HL-60/S4 (cell line): ENCODE results near the gene P2RX6.

Experiments
- in situ Hi-C: fragments of 300-500 bp; cut with MboI; formaldehyde crosslinking; loops from 2 replicates; pipeline ENCODE4 v1.14.3; 2022; ENCODE audit warnings: low sequenced_read_pairs

The P2RX6 gene

DNA sequence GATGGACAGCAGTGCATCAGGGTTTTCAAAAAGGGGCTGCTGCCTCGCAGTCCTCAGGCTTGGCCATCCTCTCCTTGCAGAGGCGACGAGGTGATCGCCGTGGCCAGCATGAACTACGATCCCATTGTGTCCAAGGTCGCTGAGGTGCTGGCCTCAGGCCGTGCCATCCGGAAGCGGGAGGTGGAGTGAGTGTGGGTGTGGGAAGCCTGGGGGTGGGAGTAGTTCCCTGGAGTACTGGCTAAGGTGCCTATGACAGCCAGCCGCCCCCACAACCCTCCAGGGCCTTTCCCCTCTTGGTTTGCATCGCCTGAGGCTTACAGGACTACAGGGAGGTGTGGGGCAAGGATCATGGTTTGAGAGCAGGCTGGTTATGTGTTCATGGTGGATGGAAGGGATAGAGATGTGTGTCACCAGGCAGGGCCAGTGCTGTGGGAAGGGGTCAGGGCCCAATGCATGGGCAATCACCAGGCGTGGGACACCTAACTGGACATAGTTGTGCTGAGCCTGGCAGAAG is 35.0 kb upstream of the P2RX6 start:
- in situ Hi-C loops, result no loop called here

DNA sequence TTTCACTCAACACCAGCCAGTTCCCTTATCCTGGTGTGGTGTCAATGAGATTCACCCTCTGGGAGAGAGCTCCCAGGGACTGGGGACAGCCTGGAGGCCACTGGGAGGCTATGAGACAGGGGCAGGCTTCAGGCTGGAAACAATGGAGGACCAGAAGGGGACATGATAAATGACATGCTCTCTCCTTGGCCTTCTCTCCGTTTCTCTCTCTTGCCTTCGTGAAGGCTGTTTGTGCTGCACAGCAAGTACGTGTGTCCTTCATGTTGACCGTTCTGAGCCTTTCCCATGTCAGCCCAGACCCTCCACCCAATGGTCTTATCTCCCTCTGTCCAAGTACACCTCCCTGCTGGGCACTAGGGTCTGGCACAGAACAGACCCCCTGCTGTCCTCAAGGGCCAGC is 34.4 kb upstream of the P2RX6 start:
- in situ Hi-C loops, result no loop called here

DNA sequence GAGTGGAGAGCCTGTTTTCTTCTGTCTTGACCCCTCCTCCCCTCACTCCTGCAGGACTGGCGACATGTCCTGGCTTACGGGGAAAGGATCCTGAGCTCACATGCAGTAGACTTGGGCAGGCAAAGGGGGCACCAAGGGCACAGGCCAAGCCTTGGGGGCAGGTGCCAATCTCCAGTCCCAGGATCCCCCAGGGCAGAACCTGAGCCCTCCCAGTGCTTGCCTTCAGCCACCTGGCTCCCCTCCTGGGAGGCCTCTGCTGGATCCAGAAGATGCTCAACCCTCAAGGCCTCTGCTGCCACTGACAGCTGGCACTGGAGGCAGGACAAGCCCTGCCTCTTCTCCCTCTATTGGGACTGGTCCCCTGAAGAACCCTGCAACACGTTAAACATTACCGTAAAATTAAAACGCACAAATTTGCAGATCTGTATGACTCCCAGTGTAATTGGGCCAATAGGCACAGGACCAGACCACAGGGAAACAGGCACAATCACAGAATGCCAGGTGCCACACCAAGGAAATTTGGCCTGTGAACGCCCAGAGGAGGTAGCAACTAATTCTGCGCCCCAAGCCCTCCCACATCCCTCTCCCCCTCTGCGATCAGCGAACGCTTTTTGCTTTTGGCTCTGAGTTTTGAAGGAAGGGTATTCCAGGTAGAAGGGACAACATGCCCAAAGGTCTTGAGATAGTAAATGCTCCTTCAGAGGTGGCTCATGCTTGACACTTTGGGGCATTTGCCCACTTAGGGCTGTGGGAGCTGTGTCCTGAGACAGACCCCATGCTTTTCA is 33.8 kb upstream of the P2RX6 start:
- in situ Hi-C loops, result no loop called here

DNA sequence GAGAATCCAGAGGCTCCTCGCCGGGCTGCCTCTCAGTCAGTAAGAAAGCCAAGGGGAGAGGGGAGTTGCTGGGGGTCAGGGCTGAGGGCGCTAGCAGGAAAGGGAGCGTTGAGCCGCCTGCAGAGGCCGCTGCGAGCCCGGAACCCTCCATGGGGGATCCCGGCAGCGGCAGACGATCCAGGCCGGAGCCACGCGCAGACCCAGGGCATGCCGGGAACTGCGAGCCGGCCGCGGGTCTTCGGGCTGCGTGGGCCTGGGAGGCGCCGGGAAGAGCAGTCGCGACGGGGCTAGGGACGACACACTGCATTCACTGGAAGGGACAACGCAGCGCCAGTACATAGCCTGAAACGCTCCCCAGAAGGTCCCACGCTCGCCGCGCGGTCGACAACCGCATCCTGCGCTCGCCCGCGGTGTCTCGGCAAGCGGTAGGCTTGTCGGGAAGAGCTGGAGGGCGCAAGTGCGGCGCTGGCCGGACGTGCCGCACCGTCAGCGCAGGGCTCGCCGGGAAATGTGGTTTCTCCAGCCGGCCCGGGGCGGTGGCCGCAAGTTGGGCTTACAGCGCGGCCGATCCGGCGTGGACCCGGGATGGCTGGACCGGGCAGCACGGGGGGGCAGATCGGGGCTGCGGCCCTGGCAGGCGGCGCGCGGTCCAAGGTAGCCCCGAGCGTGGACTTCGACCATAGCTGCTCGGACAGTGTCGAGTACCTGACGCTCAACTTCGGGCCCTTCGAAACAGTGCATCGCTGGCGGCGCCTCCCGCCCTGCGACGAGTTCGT is 33.0 kb upstream of the P2RX6 start, which contains the start of gene LZTR1:
Gene LZTR1 (plus strand): TSS at position 511 of the 776 bp plus-strand sequence. CDS start 75 bp downstream, at position 586.
- in situ Hi-C loops, result no loop called here

DNA sequence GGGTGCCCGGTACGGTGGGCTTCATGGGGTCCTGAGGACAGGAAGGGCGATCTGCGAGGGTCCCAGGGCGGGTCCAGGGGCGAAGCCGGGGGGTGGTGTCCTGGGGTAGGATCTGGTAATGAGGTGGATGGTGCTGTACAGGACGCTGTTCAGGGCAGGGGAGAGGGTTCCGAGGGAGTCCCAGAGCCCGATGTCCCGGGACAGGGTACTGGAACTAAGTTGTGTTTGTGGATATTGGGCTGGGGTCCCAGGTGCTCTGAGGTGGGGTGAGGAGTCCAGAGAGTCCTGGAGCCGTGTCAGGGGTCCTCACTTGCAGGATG is 32.4 kb upstream of the P2RX6 start:
- in situ Hi-C loops, result no loop called here

DNA sequence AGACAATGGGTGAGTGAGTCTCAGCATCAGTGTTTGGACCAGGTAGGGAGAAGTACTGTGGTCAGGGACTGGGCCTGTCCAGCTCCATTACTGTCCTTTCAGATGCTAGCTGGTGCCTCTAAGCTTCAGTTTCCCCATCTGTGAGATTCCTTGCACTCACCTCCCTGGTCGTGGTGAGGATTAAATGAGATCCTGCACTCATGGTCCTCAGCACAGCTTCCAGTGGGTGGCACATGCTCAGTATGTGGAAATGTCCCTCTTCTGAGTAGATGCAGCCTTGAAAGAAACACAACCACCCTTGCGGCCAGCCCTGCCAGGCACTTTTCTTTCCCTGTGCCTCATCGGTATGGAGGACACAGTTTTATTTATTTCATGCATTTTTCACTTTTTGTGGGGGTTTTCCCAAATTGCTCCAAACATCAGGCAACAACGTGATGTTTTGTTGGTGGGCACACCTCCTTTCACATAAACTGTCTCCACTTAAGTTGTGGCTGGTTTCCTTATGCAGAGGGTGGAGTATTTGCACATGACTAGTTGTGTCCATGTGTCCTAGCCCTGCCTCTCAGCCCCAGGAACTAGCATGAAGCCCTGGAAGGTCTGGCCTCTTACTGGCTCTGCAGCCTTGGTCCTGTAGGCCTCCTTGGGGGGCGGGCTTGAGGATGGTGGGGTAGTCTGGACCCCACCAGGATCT is 31.7 kb upstream of the P2RX6 start:
- in situ Hi-C loops, result no loop called here

DNA sequence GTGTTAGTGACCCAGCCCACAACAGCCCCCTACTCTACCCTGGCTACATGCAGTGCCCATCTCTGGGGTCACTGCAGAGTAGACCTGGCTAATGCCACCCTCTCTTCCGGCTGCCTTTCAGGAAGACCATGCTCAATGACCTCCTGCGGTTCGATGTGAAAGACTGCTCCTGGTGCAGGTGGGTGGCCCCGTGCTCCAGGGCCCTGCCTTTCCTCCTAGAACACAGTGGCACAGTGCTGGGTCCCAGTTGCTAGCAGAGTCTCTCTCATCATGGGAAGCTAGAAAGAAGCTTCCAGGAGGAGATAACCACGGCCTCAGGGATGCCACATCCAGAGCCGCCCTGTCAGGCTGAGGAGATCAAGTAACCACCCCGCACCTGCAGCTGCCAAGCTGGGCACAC is 29.2 kb upstream of the P2RX6 start:
- in situ Hi-C loops, result no loop called here

DNA sequence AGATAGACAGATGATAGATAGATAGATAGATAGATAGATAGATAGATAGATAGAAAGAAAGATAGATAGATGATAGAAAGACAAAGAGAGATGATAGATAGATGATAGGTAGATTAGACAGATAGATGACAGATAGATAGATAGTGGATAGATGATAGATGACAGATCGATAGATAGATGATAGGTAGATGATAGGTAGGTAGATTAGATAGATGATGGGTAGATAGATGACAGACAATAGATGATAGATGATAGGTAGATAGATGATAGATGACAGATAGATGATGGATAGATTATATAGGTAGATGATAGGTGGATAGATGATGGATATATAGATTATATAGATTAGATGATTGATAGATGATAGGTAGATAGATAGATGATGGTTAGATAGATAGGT is 28.6 kb upstream of the P2RX6 start:
- in situ Hi-C loops, result no loop called here

DNA sequence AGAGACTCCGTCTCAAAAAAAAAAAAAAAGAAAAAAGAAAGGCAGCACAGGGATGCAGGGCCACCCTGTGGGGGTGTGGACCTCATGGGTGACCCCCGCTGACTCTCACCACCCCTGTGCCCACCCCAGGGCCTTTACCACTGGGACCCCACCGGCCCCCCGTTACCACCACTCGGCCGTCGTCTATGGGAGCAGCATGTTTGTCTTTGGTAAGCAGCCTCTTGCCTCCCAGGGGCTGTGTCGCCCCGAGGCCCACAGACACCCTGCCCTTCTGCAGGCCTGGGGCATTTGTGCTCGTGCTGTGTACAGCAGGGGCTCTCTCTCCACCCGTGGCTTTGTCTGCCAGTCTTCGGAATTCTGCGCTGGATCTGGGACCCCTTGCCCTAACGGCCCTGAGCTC is 27.6 kb upstream of the P2RX6 start:
- in situ Hi-C loops, result no loop called here

DNA sequence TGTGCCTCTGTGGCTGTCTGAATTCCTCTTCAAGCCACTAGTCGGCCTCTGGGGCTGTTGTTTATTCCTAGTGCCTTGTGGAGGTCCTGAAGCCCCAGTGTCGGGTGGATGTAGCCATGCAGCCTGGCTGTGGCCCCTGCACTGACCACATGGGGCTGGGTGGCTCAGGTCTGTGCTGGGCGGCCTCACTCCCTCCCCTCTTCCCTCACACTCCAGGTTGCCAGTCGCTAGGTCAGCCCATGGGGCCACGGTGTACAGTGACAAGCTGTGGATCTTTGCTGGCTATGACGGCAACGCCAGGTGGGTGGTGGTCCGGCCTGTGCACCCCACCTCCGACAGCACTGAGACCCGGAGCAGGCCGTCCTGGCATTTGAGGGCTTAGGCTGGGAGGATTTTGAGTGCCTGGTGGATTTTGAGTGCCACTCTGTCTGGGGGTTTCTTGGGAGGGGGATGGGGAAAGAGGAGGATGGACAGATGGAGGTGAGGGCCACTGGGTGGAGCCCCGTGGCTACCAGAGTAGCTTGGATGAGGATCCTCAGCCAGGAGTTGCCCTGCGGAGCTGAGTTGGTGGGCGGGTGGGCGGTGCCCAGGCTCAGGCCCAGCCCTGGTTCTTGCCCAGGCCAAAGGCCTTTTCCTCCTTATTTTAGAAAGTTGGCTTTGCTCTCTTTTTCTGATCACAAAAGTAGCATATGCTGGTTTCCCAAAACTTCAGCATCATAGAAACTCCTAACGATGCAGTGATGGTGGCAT is 26.2 kb upstream of the P2RX6 start:
- in situ Hi-C loops, result no loop called here

DNA sequence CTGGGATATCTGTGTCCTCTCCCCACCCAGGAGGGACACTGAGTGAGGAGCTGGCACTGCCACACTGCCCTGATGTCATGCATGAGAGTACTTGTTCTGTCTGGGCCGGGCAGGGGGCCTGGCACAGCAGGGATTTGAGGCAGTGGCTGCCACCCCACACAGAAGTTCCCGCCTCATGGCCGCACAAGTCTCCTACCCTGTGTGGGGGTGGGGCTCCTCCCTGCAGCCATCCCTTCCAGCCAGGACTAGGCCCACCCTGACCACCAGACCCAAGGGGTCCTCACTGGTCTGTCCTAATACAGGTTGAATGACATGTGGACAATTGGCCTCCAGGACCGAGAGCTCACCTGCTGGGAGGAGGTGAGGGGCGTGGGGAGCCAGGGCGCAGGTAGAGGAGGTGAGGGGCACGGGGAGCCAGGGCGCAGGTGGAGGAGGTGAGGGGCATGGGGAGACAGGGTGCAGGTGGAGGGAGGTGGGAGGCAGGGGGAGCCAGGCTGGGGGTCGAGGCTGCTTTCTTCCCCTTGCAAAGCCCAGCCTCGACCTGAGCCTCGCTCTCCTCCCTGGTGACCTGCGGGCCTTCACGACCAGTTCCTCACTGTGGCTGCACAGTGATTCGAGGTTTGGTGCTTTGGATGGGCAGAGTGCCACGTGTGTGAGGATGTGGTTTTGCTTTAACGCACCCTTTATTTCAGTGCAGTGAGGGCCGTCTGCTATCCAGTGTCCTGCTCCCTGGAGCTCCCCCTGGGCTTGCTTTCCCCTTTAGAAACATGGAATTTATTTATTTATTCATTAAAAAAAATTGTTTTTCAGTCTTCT is 25.4 kb upstream of the P2RX6 start:
- in situ Hi-C loops, result no loop called here

DNA sequence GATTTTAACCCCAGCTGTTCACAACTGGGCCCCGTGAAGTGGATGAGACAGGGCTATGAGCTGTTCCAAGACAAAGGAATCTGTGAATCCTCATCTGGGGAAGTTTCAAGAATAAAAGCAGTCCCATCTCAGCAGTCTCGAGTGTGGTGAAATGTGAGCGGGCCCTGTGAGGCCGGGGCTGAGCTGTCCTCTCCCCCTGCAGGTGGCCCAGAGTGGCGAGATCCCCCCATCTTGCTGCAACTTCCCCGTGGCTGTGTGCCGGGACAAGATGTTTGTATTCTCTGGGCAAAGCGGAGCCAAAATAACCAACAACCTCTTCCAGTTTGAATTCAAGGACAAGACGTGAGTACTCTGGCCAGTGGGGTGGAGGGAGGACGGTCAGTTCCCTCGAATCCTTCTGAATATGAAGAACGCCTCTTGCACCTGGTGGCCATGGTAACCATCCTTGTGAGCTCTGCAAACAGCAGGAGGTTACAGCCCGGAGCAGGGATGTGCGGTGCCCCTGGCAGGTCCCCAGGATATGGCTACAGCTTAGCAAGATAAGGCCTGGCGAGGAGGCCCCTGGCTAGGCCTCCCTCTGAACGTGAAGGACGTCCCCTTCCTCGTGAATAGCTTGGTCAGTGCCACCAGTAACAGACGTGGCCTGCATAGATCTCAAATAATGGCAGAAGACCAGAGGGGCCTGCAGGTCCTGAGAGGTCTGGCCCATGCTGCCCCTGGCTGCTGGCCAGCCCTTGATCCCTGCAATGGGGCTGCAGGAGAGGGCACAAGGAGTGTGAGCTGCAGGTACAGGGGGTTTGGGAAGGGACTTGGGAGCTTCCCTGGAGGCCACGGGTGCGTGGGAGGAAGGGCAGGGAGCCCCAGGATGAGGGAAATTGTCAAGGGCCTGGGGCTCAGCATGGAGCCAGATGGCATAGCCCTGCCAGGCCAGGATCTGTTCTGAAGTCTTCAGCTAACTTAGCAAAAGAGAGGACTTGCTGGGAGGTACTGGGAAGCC is 24.5 kb upstream of the P2RX6 start:
- in situ Hi-C loops, result no loop called here

DNA sequence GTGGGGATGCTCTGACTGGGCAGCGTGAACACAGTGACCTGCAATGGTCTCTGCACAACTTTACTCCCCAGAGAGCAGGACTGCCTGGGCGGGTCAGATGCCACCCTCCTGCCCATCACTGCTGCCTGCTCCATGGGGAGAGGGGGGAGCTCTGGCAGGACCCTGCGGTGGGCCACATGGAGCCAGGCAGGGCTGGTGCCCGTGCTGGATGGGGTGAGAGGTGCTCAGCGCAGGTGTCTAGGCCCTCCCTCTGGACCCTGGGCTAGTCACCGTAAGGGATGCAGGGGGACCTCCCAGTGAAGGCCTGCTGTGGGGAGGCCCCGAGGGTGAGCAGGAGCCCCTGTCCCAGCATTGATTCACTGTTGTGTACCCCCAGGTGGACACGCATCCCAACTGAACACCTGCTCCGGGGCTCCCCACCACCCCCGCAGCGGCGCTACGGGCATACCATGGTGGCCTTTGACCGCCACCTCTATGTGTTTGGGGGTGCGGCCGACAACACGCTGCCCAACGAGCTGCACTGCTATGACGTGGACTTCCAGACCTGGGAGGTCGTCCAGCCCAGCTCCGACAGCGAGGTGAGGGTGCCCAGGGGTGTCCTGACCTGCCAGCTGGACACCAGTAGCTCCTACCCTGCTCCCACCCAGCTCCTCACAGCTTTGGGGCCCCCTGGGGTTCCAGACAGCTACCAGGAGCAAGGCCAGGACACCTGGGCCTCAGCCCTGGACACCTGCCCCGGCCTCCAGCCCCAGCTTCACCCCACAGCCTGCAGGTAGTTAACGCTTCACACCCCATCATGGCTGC is 23.5 kb upstream of the P2RX6 start:
- in situ Hi-C loops, result no loop called here

DNA sequence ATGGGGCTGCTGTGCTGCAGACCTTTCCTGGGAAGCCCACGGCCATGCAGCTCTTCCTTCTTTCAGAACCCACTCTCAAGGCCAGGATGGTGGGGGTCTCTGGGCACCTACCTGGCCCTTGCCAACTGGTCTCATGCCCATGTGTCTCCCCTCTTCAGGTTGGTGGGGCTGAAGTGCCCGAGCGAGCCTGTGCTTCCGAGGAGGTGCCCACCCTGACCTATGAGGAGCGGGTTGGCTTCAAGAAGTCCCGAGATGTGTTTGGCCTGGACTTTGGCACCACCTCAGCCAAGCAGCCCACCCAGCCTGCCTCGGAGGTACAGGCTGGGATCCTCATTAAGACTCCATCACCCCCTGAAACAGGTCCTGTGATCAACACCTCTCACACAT is 22.9 kb upstream of the P2RX6 start:
- in situ Hi-C loops, result no loop called here

DNA sequence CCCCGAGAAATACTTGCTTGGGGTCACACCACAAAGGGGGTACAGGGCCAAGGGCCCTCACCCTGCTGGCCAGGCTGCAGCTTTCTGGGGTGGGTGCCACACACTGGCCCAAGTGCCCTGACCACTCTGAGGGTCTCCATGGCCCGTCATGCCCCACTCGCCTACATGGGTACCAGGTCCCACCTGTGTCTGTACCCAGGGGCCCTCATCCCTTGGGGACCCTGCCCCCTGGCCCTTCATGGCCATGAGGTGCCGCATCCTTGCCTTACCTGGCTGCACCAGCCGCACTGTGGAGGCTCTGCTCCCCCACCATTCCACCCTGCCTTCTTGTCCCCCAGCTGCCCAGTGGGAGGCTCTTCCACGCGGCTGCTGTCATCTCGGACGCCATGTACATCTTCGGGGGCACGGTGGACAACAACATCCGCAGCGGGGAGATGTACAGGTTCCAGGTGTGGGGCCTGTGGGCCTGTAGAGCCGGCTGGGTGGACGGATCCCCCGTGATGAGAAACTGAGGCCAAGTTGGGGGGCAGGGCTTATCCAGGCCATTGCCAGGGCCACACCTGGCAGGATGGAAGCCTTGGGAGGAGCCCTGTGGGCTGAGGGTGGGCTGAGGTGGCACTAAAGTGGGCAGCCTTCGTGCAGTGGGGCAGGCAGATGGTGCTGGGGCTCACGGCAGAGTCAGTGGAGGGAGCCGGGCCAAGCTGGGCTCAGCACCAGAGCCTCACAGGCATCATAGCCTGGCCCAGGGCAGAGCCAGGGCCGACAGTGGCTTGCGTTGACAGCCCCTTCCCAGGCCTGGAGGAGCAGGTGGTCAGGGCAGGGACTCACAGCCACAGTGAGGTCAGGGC is 22.3 kb upstream of the P2RX6 start:
- in situ Hi-C loops, result no loop called here

DNA sequence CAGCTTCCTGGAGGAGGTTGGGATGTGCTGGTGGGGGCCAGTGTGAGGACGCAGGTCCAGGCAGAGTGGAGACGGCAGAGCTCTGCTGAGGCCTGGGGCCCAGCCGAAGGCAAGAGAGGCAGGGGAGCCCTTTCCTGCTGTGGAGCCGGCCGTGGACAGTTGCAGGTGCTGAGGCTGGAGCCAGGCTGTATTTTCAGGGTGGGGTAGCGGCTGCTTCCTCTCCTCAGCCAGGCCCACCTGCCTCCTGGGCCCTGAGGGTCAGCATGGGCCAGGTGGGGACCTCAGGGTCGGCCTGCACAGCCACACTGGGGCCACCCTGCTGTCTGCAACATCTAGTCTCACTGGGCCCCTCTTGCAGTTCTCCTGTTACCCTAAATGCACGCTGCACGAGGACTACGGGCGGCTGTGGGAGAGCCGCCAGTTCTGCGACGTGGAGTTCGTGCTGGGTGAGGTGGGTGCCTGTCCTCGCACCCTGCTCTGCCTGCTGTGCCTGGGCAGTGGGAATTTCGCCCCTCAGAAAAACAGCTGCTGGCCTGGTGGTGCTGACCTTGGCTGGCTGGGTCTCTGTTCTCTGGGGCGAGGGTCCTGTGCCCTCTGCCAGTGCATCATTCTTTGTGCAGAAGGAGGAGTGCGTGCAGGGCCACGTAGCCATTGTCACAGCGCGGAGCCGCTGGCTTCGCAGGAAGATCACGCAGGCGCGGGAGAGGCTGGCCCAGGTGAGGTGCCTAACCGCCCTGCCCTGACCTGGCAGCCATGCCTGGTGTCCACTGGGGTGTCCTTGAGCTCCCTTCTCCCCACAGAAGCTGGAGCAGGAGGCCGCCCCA is 21.4 kb upstream of the P2RX6 start:
- in situ Hi-C loops, result no loop called here
